H1 (cell line): ENCODE measurements around the gene ACOT2. TPM values are rescaled to one million over a fixed set of nuclear protein-coding genes. Genes with fewer than 3 reads are reported as not detected.

ENCODE experiments used
- CTCF ChIA-PET: fragments of 300-600 bp; sonication (Branson Sonifier 250); formaldehyde crosslinking; loops from one replicate; lab custom pipeline; 2021; ENCODE audit not compliant: partially characterized antibody; lab: Charles Lee
- POLR2A ChIA-PET: fragments of 300-600 bp; sonication (Branson Sonifier 250); formaldehyde crosslinking; loops from one replicate; lab custom pipeline; 2021; ENCODE audit warnings: inconsistent platforms; ENCODE audit not compliant: partially characterized antibody; lab: Charles Lee
- DNase-seq, 2 experiments: peaks; one replicate each; pipeline versions ENCODE4 v3.0.0 to v3.0.0-alpha.2; 2010 to 2022; ENCODE audit warnings: low spot score in 2 of 2, low read depth in 1 of 2, mixed read lengths in 1 of 2
- FAIRE-seq: peaks from 2 replicates; lab custom pipeline; 2011; peaks lifted over from hg19 to GRCh38; lab: Jason Lieb, UNC
- H2AFZ ChIP-seq: 2 replicates; pipeline ENCODE4 v1.8.1; 2012; ENCODE audit warnings: low read length, inconsistent platforms
- H2AK5ac ChIP-seq: 2 replicates; pipeline ENCODE4 v1.6.1; 2013; ENCODE audit warnings: low read depth, low read length
- H2BK120ac ChIP-seq: replicated peaks from 2 replicates; pipeline ENCODE3; 2013; ENCODE audit warnings: low read depth, low read length, inconsistent platforms
- H2BK12ac ChIP-seq: 2 replicates; pipeline ENCODE4 v1.6.1; 2013; ENCODE audit warnings: low read depth, low read length
- H2BK15ac ChIP-seq: 2 replicates; pipeline ENCODE4 v1.6.1; 2013; ENCODE audit warnings: low read length
- H2BK20ac ChIP-seq: 2 replicates; pipeline ENCODE4 v1.6.1; 2013; ENCODE audit warnings: low read length
- H2BK5ac ChIP-seq: 2 replicates; pipeline ENCODE4 v1.6.1; 2013; ENCODE audit warnings: low read depth, low read length
- H3K14ac ChIP-seq: 2 replicates; pipeline ENCODE4 v1.6.1; 2013; ENCODE audit warnings: inconsistent platforms; ENCODE audit not compliant: insufficient read length
- H3K18ac ChIP-seq: 2 replicates; pipeline ENCODE4 v1.6.1; 2013; ENCODE audit warnings: low read length; ENCODE audit errors: extremely low read depth
- H3K23ac ChIP-seq: 2 replicates; pipeline ENCODE4 v1.6.1; 2013; ENCODE audit warnings: inconsistent platforms; ENCODE audit not compliant: insufficient read length
- H3K23me2 ChIP-seq: 2 replicates; pipeline ENCODE4 v1.6.1; 2013; ENCODE audit warnings: low read depth, low read length
- H3K27ac ChIP-seq: 2 replicates; pipeline ENCODE4 v1.6.1; 2011; ENCODE audit warnings: low read depth, low read length, inconsistent platforms
- H3K27me3 ChIP-seq, 4 experiments: replicated peaks in 1 of 4; 1 replicate in 1 of 4; 2 replicates in 3 of 4; pipeline versions ENCODE4 v1.6.1 to v1.8.1; 2011 to 2013; ENCODE audit warnings: low read length in 3 of 4, mild to moderate bottlenecking in 3 of 4, inconsistent platforms in 2 of 4, mixed read lengths in 2 of 4, moderate library complexity in 1 of 4; ENCODE audit not compliant: control insufficient read depth in 3 of 4, insufficient read depth in 3 of 4; ENCODE audit errors: extremely low read depth in 1 of 4
- H3K36me3 ChIP-seq, 4 experiments: 2 replicates each; pipeline versions ENCODE4 v1.6.1 to v1.8.1; 2011 to 2013; ENCODE audit warnings: mild to moderate bottlenecking in 4 of 4, low read length in 3 of 4, moderate library complexity in 2 of 4, control low read depth in 1 of 4, inconsistent platforms in 1 of 4; ENCODE audit not compliant: insufficient read depth in 4 of 4, control insufficient read depth in 2 of 4
- H3K4ac ChIP-seq: replicated peaks from 2 replicates; pipeline ENCODE3; 2013; ENCODE audit warnings: low read length, low read depth, mixed read lengths, inconsistent platforms; ENCODE audit not compliant: insufficient read length
- H3K4me1 ChIP-seq, 4 experiments: replicated peaks in 1 of 4; 1 replicate in 1 of 4; 2 replicates in 3 of 4; pipeline versions ENCODE4 v1.6.1 to v1.8.1; 2011 to 2013; ENCODE audit warnings: low read length in 3 of 4, inconsistent platforms in 2 of 4, mixed read lengths in 1 of 4; ENCODE audit not compliant: insufficient read depth in 4 of 4, control insufficient read depth in 3 of 4
- H3K4me2 ChIP-seq, 2 experiments: 2 replicates each; pipeline versions ENCODE4 v1.6.1 to v1.8.1; 2011 to 2013; ENCODE audit warnings: low read depth in 2 of 2, low read length in 2 of 2, control low read depth in 1 of 2, inconsistent platforms in 1 of 2, mild to moderate bottlenecking in 1 of 2; ENCODE audit not compliant: insufficient read depth in 1 of 2
- H3K4me3 ChIP-seq, 4 experiments: fragments of 200-600, 300-600 bp in 1 of 4; sonication (generic), shearing (Covaris generic), sonication (Bioruptor Twin) in 1 of 4; 2 replicates each; pipeline versions ENCODE4 v1.5.1 to v1.8.1; 2011 to 2016; ENCODE audit warnings: low read length in 4 of 4, low read depth in 3 of 4, control low read depth in 2 of 4, inconsistent platforms in 2 of 4, mild to moderate bottlenecking in 2 of 4, mixed read lengths in 1 of 4, moderate library complexity in 1 of 4; ENCODE audit not compliant: insufficient read depth in 2 of 4; ENCODE audit errors: extremely low read depth in 1 of 4
- H3K56ac ChIP-seq: replicated peaks from 2 replicates; pipeline ENCODE3; 2013; ENCODE audit warnings: low read depth, mild to moderate bottlenecking, mixed read lengths, low read length, inconsistent platforms; ENCODE audit not compliant: insufficient read length
- H3K79me1 ChIP-seq: 2 replicates; pipeline ENCODE4 v1.6.1; 2013; ENCODE audit warnings: low read depth, low read length, control low read depth
- H3K79me2 ChIP-seq, 2 experiments: 2 replicates each; pipeline versions ENCODE4 v1.6.1 to v1.8.1; 2012 to 2013; ENCODE audit warnings: low read length in 2 of 2, mild to moderate bottlenecking in 2 of 2, inconsistent platforms in 1 of 2; ENCODE audit not compliant: insufficient read depth in 2 of 2, control insufficient read depth in 1 of 2
- H3K9ac ChIP-seq, 4 experiments: replicated peaks in 1 of 4; 1 replicate in 1 of 4; 2 replicates in 3 of 4; pipeline versions ENCODE4 v1.6.1 to v1.8.1; 2011 to 2013; ENCODE audit warnings: low read depth in 3 of 4, low read length in 3 of 4, control low read depth in 2 of 4, mild to moderate bottlenecking in 2 of 4, moderate library complexity in 2 of 4, inconsistent platforms in 1 of 4; ENCODE audit errors: extremely low read depth in 1 of 4
- H3K9me3 ChIP-seq, 2 experiments: 2 replicates each; pipeline versions ENCODE4 v1.6.1 to v1.8.1; 2012 to 2013; ENCODE audit warnings: mild to moderate bottlenecking in 2 of 2, moderate library complexity in 2 of 2, control low read depth in 1 of 2, inconsistent platforms in 1 of 2, low read depth in 1 of 2, low read length in 1 of 2, mixed read lengths in 1 of 2; ENCODE audit not compliant: insufficient read depth in 2 of 2
- H4K20me1 ChIP-seq, 2 experiments: replicated peaks in 1 of 2; 2 replicates each; pipeline versions ENCODE3 to v1.8.1; 2011 to 2013; ENCODE audit warnings: inconsistent platforms in 2 of 2, low read length in 2 of 2, mild to moderate bottlenecking in 1 of 2; ENCODE audit not compliant: insufficient read depth in 2 of 2, control insufficient read depth in 1 of 2
- H4K5ac ChIP-seq: 2 replicates; pipeline ENCODE4 v1.6.1; 2013; ENCODE audit warnings: low read length, low read depth, mixed read lengths, inconsistent platforms; ENCODE audit not compliant: insufficient read length
- H4K8ac ChIP-seq: 2 replicates; pipeline ENCODE4 v1.8.0; 2013; ENCODE audit warnings: mild to moderate bottlenecking, moderate library complexity, low read length, inconsistent platforms; ENCODE audit not compliant: insufficient read depth; ENCODE audit errors: extremely low read depth
- H4K91ac ChIP-seq: replicated peaks from 2 replicates; pipeline ENCODE3; 2013; ENCODE audit warnings: low read length, mixed read lengths, inconsistent platforms; ENCODE audit not compliant: insufficient read length
- BACH1 ChIP-seq: IDR thresholded peaks from 2 replicates; pipeline ENCODE4 v1.6.1; 2012; ENCODE audit warnings: low read length, improper control_type of control experiment
- BCL11A ChIP-seq, 2 experiments: IDR thresholded peaks; one replicate each; pipeline ENCODE4 v1.6.1; 2011; ENCODE audit warnings: low read depth in 2 of 2, low read length in 2 of 2, mild to moderate bottlenecking in 2 of 2
- CTBP2 ChIP-seq: IDR thresholded peaks from 2 replicates; pipeline ENCODE4 v1.7.0; 2011; ENCODE audit warnings: borderline replicate concordance, mild to moderate bottlenecking, moderate library complexity, mixed read lengths, low read length; ENCODE audit not compliant: insufficient read depth, insufficient read length
- EGR1 ChIP-seq: IDR thresholded peaks from 2 replicates; pipeline ENCODE4 v1.6.1; 2011; ENCODE audit warnings: low read depth, low read length, borderline replicate concordance
- GABPA ChIP-seq: IDR thresholded peaks from 2 replicates; pipeline ENCODE4 v1.6.1; 2011; ENCODE audit warnings: mild to moderate bottlenecking, low read length, moderate library complexity, borderline replicate concordance; ENCODE audit not compliant: insufficient read depth
- ZNF274 ChIP-seq: IDR thresholded peaks from 2 replicates; pipeline ENCODE4 v1.7.0; 2012; ENCODE audit warnings: low read length, borderline replicate concordance; ENCODE audit errors: extremely low read depth
- WGBS, 2 experiments: shearing (Covaris generic) in 1 of 2; methylation state at CpG; one replicate each; pipeline versions ENCODE4 v1.1.6 to v1.1.7; 2013 to 2015; ENCODE audit warnings: low lambda C conversion rate in 2 of 2, mixed read lengths in 2 of 2, inconsistent platforms in 1 of 2, low coverage in 1 of 2, missing lambda C conversion rate in 1 of 2; ENCODE audit not compliant: insufficient replicate concordance in 2 of 2, insufficient coverage in 1 of 2, insufficient read length in 1 of 2; ENCODE audit errors: extremely low coverage in 1 of 2, missing lambda C conversion rate in 1 of 2; 5-methylcytosine and 5-hydroxymethylcytosine counted together
- polyA plus RNA-seq, 7 experiments: library from polyadenylated mRNA; depleted of rRNA in 3 of 7; stranded (reverse) in 5 of 7; unstranded in 2 of 7; fragments of >200 nt in 5 of 7; fragments of 200-250 nt in 2 of 7; gene quantifications; 1 replicate in 5 of 7; 2 replicates in 1 of 7; 4 replicates in 1 of 7; pipeline versions ENCODE4 v1.2.1 to v1.2.3, GENCODE V29; 2011 to 2013; ENCODE audit warnings: missing spikeins in 2 of 7, mixed read lengths in 2 of 7
- total RNA-seq: library from RNA; stranded (reverse); fragmentation: NEBNext Ultra II Directional; extraction: Animal tissue kit (Norgen Biotek cat#: 25700); gene quantifications from 2 replicates; pipeline ENCODE4 v1.2.1, GENCODE V29; 2021
- TF ChIP-seq, protein P1 (sequence below): IDR thresholded peaks from 2 replicates; pipeline ENCODE4 v1.6.1; 2012; ENCODE audit warnings: low read length, inconsistent platforms
- TF ChIP-seq, protein P2 (sequence below): IDR thresholded peaks from 2 replicates; pipeline ENCODE4 v1.6.1; 2011; ENCODE audit warnings: low read length, improper control_type of control experiment

Gene ACOT2
- total and polyA plus RNA-seq, 2 of the 8 experiments (the other 6 are each of a cell fraction or from before 2014, with no cell fraction given): 5.8 to 5.9 TPM

DNA sequence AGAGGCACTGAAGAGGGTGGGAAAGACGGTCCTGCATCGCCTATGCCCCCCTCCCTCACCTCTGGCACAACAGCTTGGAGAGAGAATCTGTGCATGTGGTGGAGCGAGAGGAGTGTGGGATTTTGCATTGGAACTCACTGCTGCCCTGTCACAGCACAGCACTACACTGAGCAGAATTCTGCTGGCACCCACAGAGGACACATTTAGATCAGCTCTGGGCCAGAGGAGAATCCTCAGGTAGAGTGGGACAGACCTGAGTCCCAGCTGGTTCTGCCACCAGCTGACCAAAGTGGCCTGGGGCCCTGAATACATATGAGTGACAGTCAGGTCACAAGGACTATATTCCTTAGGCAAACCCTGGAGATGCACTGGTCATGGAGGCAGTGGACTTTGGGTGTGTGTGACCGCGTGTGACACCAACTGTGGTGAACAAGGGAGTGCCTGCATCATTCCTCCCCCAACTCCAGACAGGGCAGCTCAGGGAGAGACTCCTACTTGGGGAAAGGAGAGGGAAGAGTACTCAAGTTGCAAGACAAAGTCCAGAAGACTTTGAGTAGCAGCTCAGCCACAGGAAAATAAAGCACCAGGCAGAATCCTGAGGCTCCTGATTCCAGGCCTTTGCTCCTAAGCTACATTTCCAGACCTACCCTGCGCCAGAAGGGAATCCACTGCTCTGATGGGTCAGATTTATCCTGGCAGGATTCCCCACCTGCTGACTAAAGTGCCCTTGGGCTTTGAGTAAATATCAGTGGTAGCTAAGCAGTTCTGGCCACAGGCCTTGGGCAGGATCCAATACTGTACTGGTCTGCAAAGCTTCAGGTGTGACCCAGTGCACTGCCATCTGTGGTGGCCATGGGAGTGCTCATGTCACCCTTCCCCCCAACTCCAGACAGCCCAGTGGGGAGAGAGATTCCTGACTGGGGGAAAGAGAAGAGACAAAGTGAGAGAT, 42.7 kb upstream of the ACOT2 start:
- ChIA-PET POLR2A (interaction anchor here (0.9 to 1.8 kb wide), 4 partner anchors 9 to 66 kb away, joined by 3 to 6 read pairs (median 4); partner anchors contain the start of gene ACOT1), CTCF (interaction anchor here (0.7 to 15.3 kb wide), 5 partner anchors 12 to 27 kb away, joined by 3 to 150 read pairs (median 4); no protein-coding TSS in a partner anchor)
- Histone ChIP-seq H3K79me1 (no peaks in the 10 kb centered on the region), H3K9ac (no peak overlapping the region), H3K23me2 (no peaks in the 10 kb centered on the region; the same call in 1 of the 2 replicates), H2BK120ac (no peak overlapping the region), H3K9me3 (no peaks in the 10 kb centered on the region), H3K4ac (no peak overlapping the region), H3K79me2 (no peaks in the 10 kb centered on the region), H3K23ac (no peak overlapping the region), H2BK12ac (no peak overlapping the region), H3K14ac (no peak overlapping the region), H3K4me2 (no peak overlapping the region), H4K20me1 (no peaks in the 10 kb centered on the region), H3K4me1 (peaks cover 0 to 2% (median 2%) of the 10 kb centered on the region in 4 experiments; a peak in 2 of 7 replicates), H3K27ac (no peak overlapping the region; the same call in 1 of the 2 replicates), H2AFZ (no peak overlapping the region), H4K8ac (no peak overlapping the region), H3K4me3 (no peak overlapping the region), H3K56ac (no peak overlapping the region), H2BK20ac (no peak overlapping the region), H2BK15ac (no peak overlapping the region), H4K91ac (no peak overlapping the region), H2BK5ac (no peak overlapping the region), H3K27me3 (no peaks in the 10 kb centered on the region), H4K5ac (no peak overlapping the region), H3K36me3 (no peaks in the 10 kb centered on the region), H2AK5ac (no peak overlapping the region), H3K18ac (no peak overlapping the region)
- no peak for FAIRE-seq
- no peak for DNase-seq
- 89% methylated on average over 6 of the region's 6 CpGs; no CpG with 5 or more reads in 1 of the 2 experiments for WGBS, 2 experiments
- no peak for TF ChIP-seq GABPA
- TF ChIP-seq, protein P1, sequence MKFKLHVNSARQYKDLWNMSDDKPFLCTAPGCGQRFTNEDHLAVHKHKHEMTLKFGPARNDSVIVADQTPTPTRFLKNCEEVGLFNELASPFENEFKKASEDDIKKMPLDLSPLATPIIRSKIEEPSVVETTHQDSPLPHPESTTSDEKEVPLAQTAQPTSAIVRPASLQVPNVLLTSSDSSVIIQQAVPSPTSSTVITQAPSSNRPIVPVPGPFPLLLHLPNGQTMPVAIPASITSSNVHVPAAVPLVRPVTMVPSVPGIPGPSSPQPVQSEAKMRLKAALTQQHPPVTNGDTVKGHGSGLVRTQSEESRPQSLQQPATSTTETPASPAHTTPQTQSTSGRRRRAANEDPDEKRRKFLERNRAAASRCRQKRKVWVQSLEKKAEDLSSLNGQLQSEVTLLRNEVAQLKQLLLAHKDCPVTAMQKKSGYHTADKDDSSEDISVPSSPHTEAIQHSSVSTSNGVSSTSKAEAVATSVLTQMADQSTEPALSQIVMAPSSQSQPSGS: no peak
- TF ChIP-seq EGR1: no peak
- TF ChIP-seq BCL11A (IDR thresholded peaks at IDR 0.05; ENCODE audit: low read depth in 2 of 2, low read length in 2 of 2): no peak
- no peak for TF ChIP-seq CTBP2
- TF ChIP-seq BACH1: no peak
- TF ChIP-seq, protein P2, sequence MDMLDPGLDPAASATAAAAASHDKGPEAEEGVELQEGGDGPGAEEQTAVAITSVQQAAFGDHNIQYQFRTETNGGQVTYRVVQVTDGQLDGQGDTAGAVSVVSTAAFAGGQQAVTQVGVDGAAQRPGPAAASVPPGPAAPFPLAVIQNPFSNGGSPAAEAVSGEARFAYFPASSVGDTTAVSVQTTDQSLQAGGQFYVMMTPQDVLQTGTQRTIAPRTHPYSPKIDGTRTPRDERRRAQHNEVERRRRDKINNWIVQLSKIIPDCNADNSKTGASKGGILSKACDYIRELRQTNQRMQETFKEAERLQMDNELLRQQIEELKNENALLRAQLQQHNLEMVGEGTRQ: no peak
- TF ChIP-seq ZNF274: no peak
